Natural killer cell treated with Interleukin-12 subunit alpha and Interleukin-12 subunit beta and Interleukin-15 and Interleukin-18, amount 100 ng/mL, for 72 hours (primary cell): ENCODE measurements around the gene POU3F3. TPM values are rescaled to one million over a fixed set of nuclear protein-coding genes. Genes with fewer than 3 reads are reported as not detected.

Source experiments
- ATAC-seq, 2 donors: fragments of 150-1000 bp; cut with Tn5 transposase in 1 of 2; sonication (Bioruptor Pico), chemical (Tn5 transposase) in 1 of 2; 2 replicates each; pipeline ENCODE4 v1.10.0; 2021
- DNase-seq: peaks from one replicate; pipeline ENCODE4 v3.0.0; 2022; ENCODE audit warnings: low spot score
- H3K27ac Mint-ChIP-seq, 2 donors: 1 replicate in 1 of 2; 2 replicates in 1 of 2; pipeline ENCODE4 v1.8.0; 2022; ENCODE audit warnings: mixed read lengths in 2 of 2, mild to moderate bottlenecking in 1 of 2, moderate library complexity in 1 of 2
- H3K27me3 Mint-ChIP-seq, 2 donors: 1 replicate in 1 of 2; 2 replicates in 1 of 2; pipeline ENCODE4 v1.8.0; 2022; ENCODE audit warnings: mixed read lengths in 2 of 2
- H3K36me3 Mint-ChIP-seq: one replicate; pipeline ENCODE4 v1.8.0; 2022; ENCODE audit warnings: mixed read lengths
- H3K4me1 Mint-ChIP-seq, 2 donors: 1 replicate in 1 of 2; 2 replicates in 1 of 2; pipeline ENCODE4 v1.8.0; 2022; ENCODE audit warnings: low read depth in 2 of 2, mixed read lengths in 2 of 2, mild to moderate bottlenecking in 1 of 2
- H3K4me3 Mint-ChIP-seq: one replicate; pipeline ENCODE4 v1.8.0; 2022; ENCODE audit warnings: mixed read lengths
- H3K9me3 Mint-ChIP-seq: 2 replicates; pipeline ENCODE4 v1.8.0; 2022; ENCODE audit warnings: mixed read lengths
- total RNA-seq, 2 donors: library from RNA; stranded (reverse); gene quantifications; one replicate each; pipeline ENCODE4 v1.2.3, GENCODE V29; 2022

POU3F3 gene
- total RNA-seq, 2 donors from 2014 or later = not detected

DNA sequence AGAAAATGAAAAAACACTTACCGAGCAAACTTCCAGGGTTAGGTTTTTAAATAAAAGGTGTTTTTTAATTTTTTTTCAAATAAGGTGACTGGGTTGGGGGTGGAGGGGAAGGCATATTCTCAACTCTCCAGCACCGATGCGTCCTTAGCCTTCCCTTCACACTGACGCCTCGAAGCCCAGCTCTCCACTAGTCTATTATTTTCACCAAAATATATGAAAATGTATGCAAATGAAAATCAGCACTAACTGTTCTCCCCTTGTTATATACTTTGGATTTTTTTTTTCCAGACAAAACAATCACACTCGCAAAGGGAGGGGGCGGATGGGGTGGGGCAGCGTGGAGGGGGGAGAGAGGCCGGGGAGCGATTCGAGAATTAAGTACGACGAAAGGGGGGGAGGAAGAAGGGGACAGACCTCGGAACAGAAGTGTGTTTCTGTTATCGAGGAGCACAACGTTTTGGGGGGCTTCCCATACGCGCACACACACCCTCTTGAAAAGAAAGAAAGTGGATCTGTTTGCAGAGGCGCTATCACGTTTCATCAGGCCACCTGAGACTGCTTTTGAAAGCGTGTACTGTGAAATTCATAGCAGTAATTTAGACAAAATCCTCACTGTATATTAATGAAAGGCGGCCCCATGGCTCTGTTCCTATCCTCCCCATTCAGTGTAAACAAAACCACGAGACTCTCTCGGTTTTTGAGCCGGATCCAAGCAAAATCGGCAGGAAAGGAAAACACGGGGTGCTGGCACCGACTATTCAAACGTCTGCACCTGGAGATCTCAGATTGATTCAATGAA is 2.4 kb upstream of the POU3F3 start:
- H3K4me3 Mint-ChIP-seq = peak overlapping the region; percentile 83
- peaks cover 6% of the 10 kb centered on the region for H3K9me3 Mint-ChIP-seq
- peaks cover 68 to 83% of the 10 kb centered on the region in 2 donors for H3K27me3 Mint-ChIP-seq
- no peak overlapping the region for H3K27ac Mint-ChIP-seq
- ATAC-seq = no peak
- H3K36me3 Mint-ChIP-seq = peaks cover 9% of the 10 kb centered on the region
- no peak for DNase-seq
- H3K4me1 Mint-ChIP-seq = peaks cover 39 to 40% of the 10 kb centered on the region in 2 donors

- DNase-seq (no peak), ATAC-seq (no peak)
- Mint-ChIP-seq H3K27ac (no peak overlapping the region), H3K36me3 (peaks cover 9% of the 10 kb centered on the region), H3K4me1 (peaks cover 41 to 42% of the 10 kb centered on the region in 2 donors), H3K27me3 (peaks cover 65 to 78% of the 10 kb centered on the region in 2 donors), H3K4me3 (peak overlapping the region; percentile 83), H3K9me3 (peaks cover 6% of the 10 kb centered on the region)
Observed at GRCh38 chr2:104852090-104852666, 1.7 kb upstream of the POU3F3 start.

- peaks cover 46% of the 10 kb centered on the region in 2 donors for H3K4me1 Mint-ChIP-seq
Observed at GRCh38 chr2:104854498-104855220, 744 bp downstream of the POU3F3 start.

GRCh38 chr2:104855221-104856085 is 1.5 kb downstream of the POU3F3 start:
- H3K36me3 Mint-ChIP-seq = peaks cover 14% of the 10 kb centered on the region
- no peak overlapping the region for H3K4me3 Mint-ChIP-seq
- no peak overlapping the region for H3K27ac Mint-ChIP-seq
- peaks cover 39 to 42% of the 10 kb centered on the region in 2 donors for H3K4me1 Mint-ChIP-seq
- H3K27me3 Mint-ChIP-seq = peaks cover 60 to 78% of the 10 kb centered on the region in 2 donors
- ATAC-seq (no peak), DNase-seq (no peak)
- H3K9me3 Mint-ChIP-seq = peaks cover 8% of the 10 kb centered on the region

More at GRCh38 chr2:104854498-104855220, 744 bp downstream of the POU3F3 start:
- peaks cover 63 to 78% of the 10 kb centered on the region in 2 donors for H3K27me3 Mint-ChIP-seq
- DNase-seq = no peak
- H3K9me3 Mint-ChIP-seq = peaks cover 8% of the 10 kb centered on the region
- H3K27ac Mint-ChIP-seq = peak overlapping the region; percentile 10 to 83
- ATAC-seq = no peak
- H3K36me3 Mint-ChIP-seq = peaks cover 14% of the 10 kb centered on the region
- H3K4me3 Mint-ChIP-seq = peak overlapping the region; percentile 83

DNA sequence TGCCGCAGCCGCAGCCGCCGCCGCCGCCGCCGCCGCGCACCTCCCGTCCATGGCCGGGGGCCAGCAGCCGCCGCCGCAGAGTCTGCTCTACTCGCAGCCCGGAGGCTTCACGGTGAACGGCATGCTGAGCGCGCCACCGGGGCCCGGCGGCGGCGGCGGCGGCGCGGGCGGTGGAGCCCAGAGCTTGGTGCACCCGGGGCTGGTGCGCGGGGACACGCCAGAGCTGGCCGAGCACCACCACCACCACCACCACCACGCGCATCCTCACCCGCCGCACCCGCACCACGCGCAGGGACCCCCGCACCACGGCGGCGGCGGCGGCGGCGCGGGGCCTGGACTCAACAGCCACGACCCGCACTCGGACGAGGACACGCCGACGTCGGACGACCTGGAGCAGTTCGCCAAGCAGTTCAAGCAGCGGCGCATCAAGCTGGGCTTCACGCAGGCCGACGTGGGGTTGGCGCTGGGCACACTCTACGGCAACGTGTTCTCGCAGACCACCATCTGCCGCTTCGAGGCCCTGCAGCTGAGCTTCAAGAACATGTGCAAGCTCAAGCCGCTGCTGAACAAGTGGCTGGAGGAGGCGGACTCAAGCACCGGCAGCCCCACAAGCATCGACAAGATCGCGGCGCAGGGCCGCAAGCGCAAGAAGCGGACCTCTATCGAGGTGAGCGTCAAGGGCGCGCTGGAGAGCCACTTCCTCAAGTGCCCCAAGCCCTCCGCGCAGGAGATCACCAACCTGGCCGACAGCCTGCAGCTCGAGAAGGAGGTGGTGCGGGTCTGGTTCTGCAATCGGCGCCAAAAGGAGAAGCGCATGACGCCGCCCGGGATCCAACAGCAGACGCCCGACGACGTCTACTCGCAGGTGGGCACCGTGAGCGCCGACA is 2.4 kb downstream of the POU3F3 start:
- no peak for DNase-seq

DNA sequence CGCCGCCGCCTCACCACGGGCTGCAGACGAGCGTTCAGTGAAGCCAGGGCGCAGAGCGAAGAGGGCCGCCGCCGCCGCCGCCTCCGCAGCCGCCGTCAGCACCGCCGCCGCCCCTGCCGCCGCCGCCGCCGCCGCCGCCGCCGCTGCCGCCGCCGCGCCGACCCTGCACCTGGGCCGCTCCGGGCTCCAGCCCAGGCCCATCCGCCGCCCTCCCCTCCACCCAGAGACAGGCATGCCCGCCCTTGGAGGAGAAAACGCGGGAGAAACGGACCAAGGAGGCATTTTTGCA is 3.0 kb downstream of the POU3F3 start:
- Mint-ChIP-seq H3K36me3 (peaks cover 14% of the 10 kb centered on the region), H3K9me3 (peaks cover 10% of the 10 kb centered on the region), H3K27me3 (peaks cover 54 to 75% of the 10 kb centered on the region in 2 donors), H3K4me1 (peaks cover 31 to 39% of the 10 kb centered on the region in 2 donors), H3K27ac (no peak overlapping the region), H3K4me3 (peak overlapping the region; percentile 70)
- ATAC-seq (peak in 1 of 2 donors; percentile 26), DNase-seq (no peak)

More for the DNA sequence above, 2.4 kb downstream of the POU3F3 start:
- no peak for ATAC-seq
- no peak overlapping the region for H3K27ac Mint-ChIP-seq
- peak overlapping the region; percentile 70 for H3K4me3 Mint-ChIP-seq
- H3K9me3 Mint-ChIP-seq = peaks cover 9% of the 10 kb centered on the region
- peaks cover 55 to 75% of the 10 kb centered on the region in 2 donors for H3K27me3 Mint-ChIP-seq
- H3K4me1 Mint-ChIP-seq = peaks cover 36 to 39% of the 10 kb centered on the region in 2 donors
- peaks cover 14% of the 10 kb centered on the region for H3K36me3 Mint-ChIP-seq

DNA sequence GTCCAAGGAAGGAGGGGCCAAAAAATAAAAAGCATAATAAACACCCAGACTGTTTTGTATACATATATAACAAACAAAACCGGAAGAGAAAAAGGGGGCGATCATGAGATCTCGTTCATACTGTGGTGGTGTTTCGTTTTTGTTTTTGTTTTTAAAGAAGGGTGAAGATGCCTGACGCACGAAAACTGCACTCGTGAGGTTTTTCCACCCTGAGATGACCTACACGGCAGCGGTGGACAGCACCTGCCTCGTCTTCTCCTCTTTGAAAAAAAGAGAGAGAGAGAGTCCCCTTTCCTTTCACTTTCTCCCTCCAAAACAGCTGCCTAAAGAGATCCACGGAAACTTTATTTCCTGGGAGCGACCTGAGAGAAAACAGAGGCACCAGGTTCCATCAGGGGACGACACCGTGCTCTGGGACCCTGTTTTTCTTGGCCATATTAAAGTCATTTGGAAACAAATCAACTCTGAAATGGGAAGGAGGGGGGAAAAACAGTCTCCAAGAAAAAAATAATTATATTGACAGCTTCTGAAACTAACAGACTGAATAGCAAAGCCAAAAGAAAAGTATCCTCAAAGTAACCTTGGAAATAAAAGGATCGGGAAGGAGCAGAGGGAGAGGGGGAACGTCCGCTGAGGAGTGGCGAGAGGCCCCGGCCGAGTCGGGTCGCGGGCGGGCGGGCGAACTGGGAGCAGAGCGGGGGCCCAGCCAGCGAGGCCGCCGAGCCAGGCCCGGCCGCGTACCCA is 3.5 kb downstream of the POU3F3 start:
- H3K27ac Mint-ChIP-seq = no peak overlapping the region

DNA sequence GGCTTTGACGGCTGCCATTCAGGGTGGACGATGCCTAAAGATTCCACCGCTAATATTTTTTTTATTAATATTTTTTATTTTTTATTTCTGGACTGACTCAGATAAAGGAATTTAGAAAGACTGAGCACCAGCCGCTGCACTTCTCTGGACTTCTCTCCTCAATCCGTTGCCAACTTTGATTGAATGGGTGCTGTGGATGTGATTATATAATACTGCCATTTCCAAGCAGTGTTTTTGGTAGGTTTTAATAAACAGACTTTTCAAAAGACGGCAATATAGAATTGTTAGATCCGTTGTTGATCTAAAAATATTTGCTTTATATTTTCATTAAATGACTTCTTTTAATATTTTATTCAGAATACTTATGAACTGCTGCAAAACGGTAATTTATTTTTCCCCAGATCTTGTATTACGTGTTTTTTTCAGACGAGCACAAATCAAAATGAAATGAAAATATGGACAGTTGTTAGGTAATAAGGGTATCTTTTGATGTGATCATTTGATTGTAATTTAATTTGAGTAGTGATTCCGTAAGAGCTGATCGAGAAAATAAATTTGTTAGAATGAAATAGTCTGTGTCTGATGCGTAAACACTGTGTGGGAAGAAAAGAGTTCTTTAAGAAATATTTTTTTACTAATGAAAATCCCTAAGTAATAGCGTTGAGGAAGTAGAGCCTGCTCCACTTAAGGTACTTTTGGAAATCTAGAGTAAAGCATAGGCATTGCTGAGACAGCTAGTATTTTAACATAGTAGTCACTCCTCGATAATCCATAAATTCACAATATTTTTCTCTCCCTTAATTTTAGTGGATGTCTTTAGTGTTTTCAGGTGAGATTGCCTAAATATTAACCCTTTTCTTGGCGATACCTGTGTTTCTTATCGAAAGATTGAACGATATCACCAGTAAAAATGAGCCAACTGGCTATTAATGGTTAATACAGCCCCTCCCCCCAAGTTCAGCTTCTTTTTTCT is 4.4 kb downstream of the POU3F3 start:
- ATAC-seq (no peak), DNase-seq (no peak)
- peaks cover 53 to 71% of the 10 kb centered on the region in 2 donors for H3K27me3 Mint-ChIP-seq
- H3K4me1 Mint-ChIP-seq = peaks cover 19 to 31% of the 10 kb centered on the region in 2 donors
- peak overlapping the region in 1 of 2 donors; percentile 10 for H3K27ac Mint-ChIP-seq
- H3K4me3 Mint-ChIP-seq = peak overlapping the region; percentile 4
- H3K36me3 Mint-ChIP-seq = peaks cover 14% of the 10 kb centered on the region
- peaks cover 10% of the 10 kb centered on the region for H3K9me3 Mint-ChIP-seq

More for the DNA sequence above, 3.5 kb downstream of the POU3F3 start:
- Mint-ChIP-seq H3K4me3 (peak overlapping the region; percentile 70), H3K9me3 (peaks cover 10% of the 10 kb centered on the region), H3K4me1 (peaks cover 27 to 39% of the 10 kb centered on the region in 2 donors), H3K36me3 (peaks cover 14% of the 10 kb centered on the region), H3K27me3 (peaks cover 55 to 74% of the 10 kb centered on the region in 2 donors)
- ATAC-seq = no peak
- no peak for DNase-seq

- ATAC-seq = no peak
- Mint-ChIP-seq H3K27me3 (peaks cover 54 to 69% of the 10 kb centered on the region in 2 donors), H3K4me3 (no peak overlapping the region), H3K4me1 (peaks cover 11 to 25% of the 10 kb centered on the region in 2 donors), H3K9me3 (peaks cover 8% of the 10 kb centered on the region), H3K36me3 (peaks cover 10% of the 10 kb centered on the region), H3K27ac (no peak overlapping the region)
- no peak for DNase-seq
Observed at GRCh38 chr2:104859291-104859765, 5.4 kb downstream of the POU3F3 start.

GRCh38 chr2:104859766-104860450 is 6.0 kb downstream of the POU3F3 start:
- no peak overlapping the region for H3K27ac Mint-ChIP-seq
- H3K4me1 Mint-ChIP-seq = peaks cover 6 to 20% of the 10 kb centered on the region in 2 donors
- no peak overlapping the region for H3K4me3 Mint-ChIP-seq
- H3K9me3 Mint-ChIP-seq = peaks cover 5% of the 10 kb centered on the region
- DNase-seq = no peak
- no peak for ATAC-seq
- peaks cover 52 to 69% of the 10 kb centered on the region in 2 donors for H3K27me3 Mint-ChIP-seq
- H3K36me3 Mint-ChIP-seq = peaks cover 5% of the 10 kb centered on the region

DNA sequence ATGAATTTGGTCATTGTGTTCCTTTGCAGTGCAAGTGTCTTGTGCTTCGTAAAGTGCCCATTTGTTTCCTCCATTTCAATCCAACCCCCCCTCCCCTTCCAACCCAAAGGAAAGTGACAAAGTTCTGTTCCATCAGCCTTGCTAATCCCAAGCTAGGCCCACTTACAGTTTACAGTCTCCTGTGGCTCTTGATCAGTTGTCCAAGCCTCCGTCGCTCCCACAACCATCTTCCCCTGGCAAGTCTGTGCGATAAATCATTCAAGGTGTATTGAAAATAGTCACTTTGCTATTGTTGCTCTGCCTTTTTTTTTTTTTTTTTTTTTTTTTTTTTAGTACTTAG is 6.5 kb downstream of the POU3F3 start:
- Mint-ChIP-seq H3K27me3 (peaks cover 56 to 74% of the 10 kb centered on the region in 2 donors), H3K4me3 (no peak overlapping the region), H3K4me1 (peaks cover 6 to 20% of the 10 kb centered on the region in 2 donors), H3K9me3 (peaks cover 5% of the 10 kb centered on the region), H3K36me3 (peaks cover 5% of the 10 kb centered on the region), H3K27ac (no peak overlapping the region)
- ATAC-seq (no peak), DNase-seq (no peak)
